PC-3 (cell line): ENCODE measurements around the gene THADA. TPM values are rescaled to one million over a fixed set of nuclear protein-coding genes. Genes with fewer than 3 reads are reported as not detected.

Experiments used
- ATAC-seq: fragments of 200-7000 bp; cut with Tn5 transposase; 2 replicates; pipeline ENCODE4 v1.9.1; 2020; ENCODE audit warnings: mild to moderate bottlenecking, moderate library complexity
- BruUV-seq: library from RNA; stranded (reverse); fragments of 400-500 nt; replicated peaks from 2 replicates; lab custom pipeline; 2021; lab: Mats Ljungman, UMichigan
- CTCF ChIA-PET: fragments of 300-600 bp; sonication (Branson Sonifier 250); formaldehyde crosslinking; loops from one replicate; lab custom pipeline; 2022; ENCODE audit warnings: antibody characterized with exemption; lab: Charles Lee
- POLR2A ChIA-PET: fragments of 300-600 bp; sonication (Branson Sonifier 250); formaldehyde crosslinking; loops from one replicate; lab custom pipeline; 2022; ENCODE audit warnings: antibody characterized with exemption; ENCODE audit not compliant: unreplicated experiment; lab: Charles Lee
- DNase-seq: peaks from one replicate; pipeline ENCODE4 v3.0.0-alpha.2; 2015
- H2AFZ ChIP-seq: fragments of 300-600 bp; sonication (generic); 2 replicates; pipeline ENCODE4 v1.6.0; 2016; ENCODE audit warnings: antibody characterized with exemption, low read length
- H3F3A ChIP-seq: fragments of 300-600 bp; sonication (generic); one replicate; pipeline ENCODE4 v1.6.0; 2017; ENCODE audit warnings: antibody characterized with exemption, low read length, control low read depth, mild to moderate bottlenecking; ENCODE audit not compliant: unreplicated experiment
- H3K27ac ChIP-seq: fragments of 300-600 bp; sonication (generic); 2 replicates; pipeline ENCODE4 v1.5.1; 2016; ENCODE audit warnings: mild to moderate bottlenecking, low read length
- H3K27me3 ChIP-seq: fragments of 300-600 bp; sonication (generic); 2 replicates; pipeline ENCODE4 v1.6.1; 2016; ENCODE audit warnings: low read length, mixed read lengths
- H3K36me3 ChIP-seq: fragments of 300-600 bp; sonication (generic); 2 replicates; pipeline ENCODE4 v1.6.1; 2016; ENCODE audit warnings: low read depth, mixed run types, low read length, mixed read lengths
- H3K4me1 ChIP-seq: fragments of 300-600 bp; sonication (generic); 2 replicates; pipeline ENCODE4 v1.5.1; 2016; ENCODE audit warnings: low read length; ENCODE audit not compliant: insufficient read depth
- H3K4me2 ChIP-seq: fragments of 300-600 bp; sonication (generic); 2 replicates; pipeline ENCODE4 v1.6.0; 2016; ENCODE audit warnings: low read length
- H3K4me3 ChIP-seq: fragments of 300-600 bp; sonication (generic); 2 replicates; pipeline ENCODE4 v1.5.1; 2016; ENCODE audit warnings: mild to moderate bottlenecking, low read length, mixed read lengths
- H3K79me2 ChIP-seq: fragments of 300-600 bp; sonication (generic); 2 replicates; pipeline ENCODE4 v1.6.1; 2017; ENCODE audit warnings: low read length, mixed read lengths
- H3K9ac ChIP-seq: fragments of 300-600 bp; sonication (generic); 2 replicates; pipeline ENCODE4 v1.6.0; 2016; ENCODE audit warnings: mild to moderate bottlenecking, low read length
- H3K9me2 ChIP-seq: fragments of 300-600 bp; sonication (generic); replicated peaks from 2 replicates; pipeline ENCODE4 v1.6.1; 2016; ENCODE audit warnings: mixed run types, low read length, mixed read lengths
- H3K9me3 ChIP-seq: fragments of 300-600 bp; sonication (generic); 2 replicates; pipeline ENCODE4 v1.6.1; 2016; ENCODE audit warnings: low read length, mixed read lengths
- H4K20me1 ChIP-seq: fragments of 300-600 bp; sonication (generic); 2 replicates; pipeline ENCODE4 v1.6.1; 2016; ENCODE audit warnings: low read length, mixed read lengths
- EZH2 ChIP-seq: fragments of 300-600 bp; sonication (generic); IDR thresholded peaks from one replicate; pipeline ENCODE4 v1.6.1; 2017; ENCODE audit warnings: antibody characterized with exemption, mild to moderate bottlenecking, low read length; ENCODE audit not compliant: unreplicated experiment
- EZH2phosphoT487 ChIP-seq: fragments of 300-600 bp; sonication (generic); IDR thresholded peaks from 2 replicates; pipeline ENCODE4 v1.6.1; 2018; ENCODE audit warnings: mild to moderate bottlenecking, antibody characterized with exemption, low read length, borderline replicate concordance
- intact Hi-C: fragments of 100-400 bp; cut with micrococcal nuclease; formaldehyde crosslinking; loops from 2 replicates; pipeline ENCODE4 v1.9.0; 2023
- total RNA-seq: library from RNA; depleted of rRNA; stranded (reverse); fragments of >200 nt; gene quantifications from 2 replicates; pipeline ENCODE4 v1.2.3, GENCODE V29; 2014
- TF ChIP-seq, protein P1 (sequence below): fragments of 300-600 bp; sonication (generic); conservative IDR thresholded peaks from 2 replicates; pipeline ENCODE4 v1.5.1; 2017; ENCODE audit warnings: antibody characterized with exemption, low read depth, mild to moderate bottlenecking, low read length

The THADA gene
- total RNA-seq, 1 experiment from 2014 or later, result 33.6 TPM

DNA sequence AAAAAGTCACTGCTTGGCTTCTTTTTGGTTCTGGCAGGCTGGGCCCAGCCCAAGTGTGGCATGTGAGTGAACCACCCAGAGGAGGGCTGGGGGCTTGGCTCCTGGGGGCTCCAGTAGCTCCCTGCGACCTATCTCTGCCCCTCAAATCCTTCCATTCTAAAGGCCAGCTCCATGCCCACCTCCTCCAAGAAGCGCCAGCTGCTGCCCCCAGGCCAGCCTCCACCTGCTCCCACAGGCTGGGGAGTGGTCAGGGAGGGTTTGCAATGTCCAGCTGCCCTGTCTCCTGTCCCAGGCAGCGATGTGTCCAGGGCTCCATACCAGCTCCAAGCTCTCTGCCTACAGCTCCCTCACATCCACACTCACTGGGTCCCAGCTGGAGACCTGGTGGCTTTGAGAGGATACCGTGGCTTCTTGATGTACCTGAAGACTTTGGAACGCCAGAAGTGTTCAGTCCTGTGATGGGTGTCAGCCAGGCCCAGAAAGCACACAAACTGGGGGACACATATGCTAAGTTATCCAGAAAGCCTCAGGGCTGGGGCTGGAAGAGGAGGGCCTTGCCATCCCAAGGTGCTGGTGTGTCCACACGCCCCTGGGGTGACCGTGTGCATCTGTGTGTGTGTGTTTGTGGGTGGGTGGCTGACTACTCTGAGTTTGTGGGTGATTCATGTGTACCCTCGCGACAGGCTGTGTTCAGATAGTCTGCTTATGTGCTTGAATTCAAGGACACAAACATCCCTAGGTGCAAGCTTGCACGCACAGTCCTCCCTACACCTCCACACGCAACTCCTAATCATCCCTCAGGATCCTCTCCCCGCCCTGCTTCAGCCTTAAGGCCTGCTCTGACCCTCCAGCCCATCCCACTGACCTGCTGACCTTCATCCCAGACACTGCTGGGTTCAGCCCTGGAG, 402.8 kb downstream of the THADA start:
- H3K9me3 ChIP-seq, result no peaks in the 10 kb centered on the region
- CTCF ChIA-PET, result no interaction called here
- no peak overlapping the region for H3K9ac ChIP-seq
- TF ChIP-seq EZH2 (no peak), EZH2phosphoT487 (no peak)
- TF ChIP-seq, protein P1, sequence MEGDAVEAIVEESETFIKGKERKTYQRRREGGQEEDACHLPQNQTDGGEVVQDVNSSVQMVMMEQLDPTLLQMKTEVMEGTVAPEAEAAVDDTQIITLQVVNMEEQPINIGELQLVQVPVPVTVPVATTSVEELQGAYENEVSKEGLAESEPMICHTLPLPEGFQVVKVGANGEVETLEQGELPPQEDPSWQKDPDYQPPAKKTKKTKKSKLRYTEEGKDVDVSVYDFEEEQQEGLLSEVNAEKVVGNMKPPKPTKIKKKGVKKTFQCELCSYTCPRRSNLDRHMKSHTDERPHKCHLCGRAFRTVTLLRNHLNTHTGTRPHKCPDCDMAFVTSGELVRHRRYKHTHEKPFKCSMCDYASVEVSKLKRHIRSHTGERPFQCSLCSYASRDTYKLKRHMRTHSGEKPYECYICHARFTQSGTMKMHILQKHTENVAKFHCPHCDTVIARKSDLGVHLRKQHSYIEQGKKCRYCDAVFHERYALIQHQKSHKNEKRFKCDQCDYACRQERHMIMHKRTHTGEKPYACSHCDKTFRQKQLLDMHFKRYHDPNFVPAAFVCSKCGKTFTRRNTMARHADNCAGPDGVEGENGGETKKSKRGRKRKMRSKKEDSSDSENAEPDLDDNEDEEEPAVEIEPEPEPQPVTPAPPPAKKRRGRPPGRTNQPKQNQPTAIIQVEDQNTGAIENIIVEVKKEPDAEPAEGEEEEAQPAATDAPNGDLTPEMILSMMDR, result no peak
- H3K4me1 ChIP-seq, result no peaks in the 10 kb centered on the region
- H3K4me2 ChIP-seq, result no peak overlapping the region
- BruUV-seq, result no TSS peak
- H3K79me2 ChIP-seq, result no peaks in the 10 kb centered on the region
- no peak overlapping the region for H3K27ac ChIP-seq
- H3F3A ChIP-seq, result no peaks in the 10 kb centered on the region
- ATAC-seq (no peak), DNase-seq (no peak)
- H4K20me1 ChIP-seq, result no peaks in the 10 kb centered on the region
- H3K4me3 ChIP-seq, result no peak overlapping the region
- no peaks in the 10 kb centered on the region for H3K27me3 ChIP-seq
- POLR2A ChIA-PET, result interaction anchor here (0.5 kb wide), 1 partner anchor 45 kb away, joined by 4 read pairs; no protein-coding TSS in a partner anchor
- H3K36me3 ChIP-seq, result no peaks in the 10 kb centered on the region
- intact Hi-C loops, result no loop called here
- no peak overlapping the region for H2AFZ ChIP-seq
- H3K9me2 ChIP-seq, result no peaks in the 10 kb centered on the region

DNA sequence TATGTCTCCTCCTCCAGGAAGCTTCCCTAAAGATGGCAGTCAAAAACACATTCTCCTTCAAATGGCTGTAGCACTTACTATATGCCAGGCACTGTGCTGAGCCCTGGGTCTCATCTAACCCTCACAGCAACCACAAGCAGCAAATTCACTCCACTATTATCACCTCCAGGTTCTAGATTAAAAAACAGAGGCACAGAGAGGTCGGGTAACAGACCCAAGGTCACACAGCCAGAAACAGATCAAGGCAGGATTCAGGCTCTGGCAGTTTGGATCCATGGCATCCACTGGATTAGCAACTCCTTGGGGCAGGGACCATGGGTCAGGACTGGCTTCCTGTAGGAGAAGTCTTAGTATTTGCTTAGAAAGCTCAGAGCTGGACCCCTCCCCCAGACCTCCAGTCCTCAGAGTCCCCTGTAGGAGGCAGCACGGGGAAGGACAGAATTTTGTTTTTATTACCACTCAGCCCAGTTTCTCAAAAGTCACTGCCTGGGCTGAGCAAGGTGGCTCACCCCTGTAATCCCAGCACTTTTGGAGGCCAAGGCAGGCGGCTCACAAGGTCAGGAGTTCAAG, 403.8 kb downstream of the THADA start:
- ChIA-PET POLR2A (interaction anchor here (0.5 kb wide), 1 partner anchor 44 kb away, joined by 4 read pairs; no protein-coding TSS in a partner anchor), CTCF (no interaction called here)
- no peak overlapping the region for H3K4me3 ChIP-seq
- no peak for TF ChIP-seq EZH2
- no peak for TF ChIP-seq EZH2phosphoT487
- TF ChIP-seq, protein P1, result peak; percentile 45; the same call in 1 of the 2 replicates
- no peaks in the 10 kb centered on the region for H3K36me3 ChIP-seq
- H4K20me1 ChIP-seq, result no peaks in the 10 kb centered on the region
- no peaks in the 10 kb centered on the region for H3K27me3 ChIP-seq
- intact Hi-C loops, result no loop called here
- H3K27ac ChIP-seq, result no peak overlapping the region
- no TSS peak for BruUV-seq
- ATAC-seq (no peak), DNase-seq (peak; percentile 27)
- no peaks in the 10 kb centered on the region for H3K9me3 ChIP-seq
- H3K9ac ChIP-seq, result no peak overlapping the region
- no peaks in the 10 kb centered on the region for H3K9me2 ChIP-seq
- H2AFZ ChIP-seq, result no peak overlapping the region
- no peaks in the 10 kb centered on the region for H3K4me1 ChIP-seq
- H3F3A ChIP-seq, result no peaks in the 10 kb centered on the region
- no peaks in the 10 kb centered on the region for H3K79me2 ChIP-seq
- H3K4me2 ChIP-seq, result no peak overlapping the region
